HCT116 (cell line): ENCODE results near the gene TBKBP1. TPM values are rescaled to one million over a fixed set of nuclear protein-coding genes. Genes with fewer than 3 reads are reported as not detected.

ENCODE experiments used
- ATAC-seq: fragments of 200-7000 bp; cut with Tn5 transposase; 2 replicates; pipeline ENCODE4 v1.9.1; 2020; ENCODE audit warnings: mild to moderate bottlenecking, moderate library complexity
- BruUV-seq: library from RNA; stranded (reverse); fragments of 400-500 nt; replicated peaks from 2 replicates; lab custom pipeline; 2021; lab: Mats Ljungman, UMichigan
- CTCF ChIA-PET: fragments of 300-600 bp; sonication (Branson Sonifier 250); formaldehyde crosslinking; loops from one replicate; lab custom pipeline; 2021; ENCODE audit warnings: antibody characterized with exemption; lab: Charles Lee
- POLR2A ChIA-PET: fragments of 300-600, 350-600 bp; sonication (Branson Sonifier 250); formaldehyde crosslinking; loops from one replicate; lab custom pipeline; 2021; ENCODE audit warnings: antibody characterized with exemption; lab: Charles Lee
- RAD21 ChIA-PET, 2 experiments: fragments of 300-600 bp; sonication (Branson Sonifier 250); formaldehyde crosslinking; loops; one replicate each; lab custom pipeline; 2023; ENCODE audit warnings: low total read pairs in 2 of 2; ENCODE audit not compliant: uncharacterized antibody in 2 of 2, unreplicated experiment in 2 of 2, low non-redundant PET in 1 of 2; lab: Charles Lee
- DNase-seq: peaks from one replicate; pipeline ENCODE4 v3.0.0-alpha.2; 2010; ENCODE audit warnings: low read depth, low spot score
- H2AFZ ChIP-seq: fragments of 200-600 bp; shearing (Covaris generic), sonication (generic); 2 replicates; pipeline ENCODE4 v1.6.1; 2017; ENCODE audit warnings: low read depth, mixed run types, mixed read lengths, antibody characterized with exemption, low read length; ENCODE audit not compliant: poor library complexity, severe bottlenecking
- H3K27ac ChIP-seq: 2 replicates; pipeline ENCODE4 v1.5.1; 2012; ENCODE audit warnings: low read depth, low read length
- H3K27me3 ChIP-seq: fragments of 200-600 bp; sonication (generic); 2 replicates; pipeline ENCODE4 v1.6.1; 2016; ENCODE audit warnings: mixed run types, low read length, mixed read lengths; ENCODE audit not compliant: insufficient read depth
- H3K36me3 ChIP-seq, 2 experiments: fragments of 200-500 bp in 1 of 2; fragments of 200-600 bp in 1 of 2; sonication (Bioruptor generic) in 1 of 2; sonication (generic) in 1 of 2; 2 replicates each; pipeline versions ENCODE4 v1.5.1 to v1.6.1; 2014 to 2016; ENCODE audit warnings: low read length in 2 of 2, inconsistent platforms in 1 of 2, mixed read lengths in 1 of 2, mixed run types in 1 of 2; ENCODE audit not compliant: insufficient read depth in 2 of 2, control insufficient read depth in 1 of 2
- H3K4me1 ChIP-seq, 2 experiments: fragments of 200-600 bp in 1 of 2; sonication (generic) in 1 of 2; 2 replicates each; pipeline versions ENCODE4 v1.5.1 to v1.6.1; 2012 to 2017; ENCODE audit warnings: low read length in 2 of 2, inconsistent platforms in 1 of 2, mild to moderate bottlenecking in 1 of 2, mixed read lengths in 1 of 2, mixed run types in 1 of 2, moderate library complexity in 1 of 2; ENCODE audit not compliant: insufficient read depth in 2 of 2, control insufficient read depth in 1 of 2
- H3K4me2 ChIP-seq: fragments of 200-600 bp; sonication (generic); 2 replicates; pipeline ENCODE4 v1.6.1; 2017; ENCODE audit warnings: mixed run types, low read length, mixed read lengths
- H3K4me3 ChIP-seq, 2 experiments: fragments of 200-600 bp in 1 of 2; sonication (generic) in 1 of 2; replicated peaks in 1 of 2; 2 replicates each; pipeline ENCODE4 v1.5.1; 2011 to 2016; ENCODE audit warnings: low read length in 2 of 2, control low read depth in 1 of 2, low read depth in 1 of 2, mild to moderate bottlenecking in 1 of 2, mixed read lengths in 1 of 2, mixed run types in 1 of 2
- H3K79me2 ChIP-seq: fragments of 200-600 bp; sonication (generic); 2 replicates; pipeline ENCODE4 v1.6.1; 2017; ENCODE audit warnings: mild to moderate bottlenecking, mixed run types, low read length, moderate library complexity, mixed read lengths; ENCODE audit not compliant: insufficient read depth
- H3K9ac ChIP-seq: fragments of 200-600 bp; sonication (generic); 2 replicates; pipeline ENCODE4 v1.6.1; 2016; ENCODE audit warnings: low read length, mixed read lengths
- H3K9me2 ChIP-seq: fragments of 200-600 bp; sonication (generic), shearing (Covaris generic); 2 replicates; pipeline ENCODE4 v1.6.1; 2017; ENCODE audit warnings: mixed run types, mild to moderate bottlenecking, moderate library complexity; ENCODE audit not compliant: insufficient read depth
- H3K9me3 ChIP-seq, 2 experiments: fragments of 200-500 bp in 1 of 2; fragments of 200-600 bp in 1 of 2; sonication (Bioruptor generic) in 1 of 2; sonication (generic) in 1 of 2; 2 replicates each; pipeline ENCODE4 v1.6.1; 2014 to 2017; ENCODE audit warnings: low read length in 2 of 2, mixed read lengths in 2 of 2, inconsistent platforms in 1 of 2, low read depth in 1 of 2, mild to moderate bottlenecking in 1 of 2, mixed run types in 1 of 2, moderate library complexity in 1 of 2; ENCODE audit not compliant: control insufficient read depth in 1 of 2, insufficient read depth in 1 of 2
- H4K20me1 ChIP-seq: fragments of 200-600 bp; sonication (generic), shearing (Covaris generic); 2 replicates; pipeline ENCODE4 v1.6.1; 2017; ENCODE audit warnings: mixed run types, mild to moderate bottlenecking, moderate library complexity; ENCODE audit not compliant: insufficient read depth
- ATF3 ChIP-seq: IDR thresholded peaks from 2 replicates; pipeline ENCODE4 v1.6.1; 2012
- CEBPB ChIP-seq: IDR thresholded peaks from 2 replicates; pipeline ENCODE4 v1.6.1; 2012; ENCODE audit warnings: low read depth
- EGR1 ChIP-seq: IDR thresholded peaks from 2 replicates; pipeline ENCODE4 v1.6.1; 2012; ENCODE audit warnings: low read depth
- ELF1 ChIP-seq: IDR thresholded peaks from 2 replicates; pipeline ENCODE4 v1.6.1; 2012; ENCODE audit warnings: low read depth, borderline replicate concordance
- EZH2phosphoT487 ChIP-seq: fragments of 200-600 bp; IDR thresholded peaks from 2 replicates; pipeline ENCODE4 v1.6.1; 2018; ENCODE audit warnings: antibody characterized with exemption, borderline replicate concordance
- JUND ChIP-seq: IDR thresholded peaks from 2 replicates; pipeline ENCODE4 v1.6.1; 2012
- POLR2A ChIP-seq: IDR thresholded peaks from 2 replicates; pipeline ENCODE4 v1.7.0; 2011; ENCODE audit warnings: borderline replicate concordance; ENCODE audit not compliant: insufficient read depth, insufficient read length; ENCODE audit errors: extremely low read depth
- POLR2AphosphoS5 ChIP-seq: IDR thresholded peaks from 2 replicates; pipeline ENCODE4 v1.6.1; 2011; ENCODE audit warnings: mild to moderate bottlenecking, low read depth, low read length, moderate library complexity
- RAD21 ChIP-seq: IDR thresholded peaks from 2 replicates; pipeline ENCODE4 v1.6.1; 2012; ENCODE audit warnings: low read depth, mild to moderate bottlenecking
- REST ChIP-seq: IDR thresholded peaks from 2 replicates; pipeline ENCODE4 v1.6.1; 2012; ENCODE audit warnings: low read depth
- SIN3A ChIP-seq: IDR thresholded peaks from 2 replicates; pipeline ENCODE4 v1.6.1; 2012; ENCODE audit warnings: low read depth
- SP1 ChIP-seq: IDR thresholded peaks from 2 replicates; pipeline ENCODE4 v1.6.1; 2012; ENCODE audit warnings: low read depth
- SRF ChIP-seq: IDR thresholded peaks from 2 replicates; pipeline ENCODE4 v1.6.1; 2012; ENCODE audit warnings: low read depth
- TCF7L2 ChIP-seq: IDR thresholded peaks from 2 replicates; pipeline ENCODE4 v1.7.0; 2011; ENCODE audit warnings: borderline replicate concordance, inconsistent platforms; ENCODE audit not compliant: insufficient read depth, insufficient read length; ENCODE audit errors: extremely low read depth
- ZNF274 ChIP-seq: fragments of 200-500 bp; sonication (Bioruptor generic); IDR thresholded peaks from 2 replicates; pipeline ENCODE4 v1.6.1; 2014; ENCODE audit warnings: mild to moderate bottlenecking, low read depth, low read length, inconsistent platforms
- intact Hi-C: fragments of 100-400 bp; cut with micrococcal nuclease; formaldehyde crosslinking; loops from 2 replicates; pipeline ENCODE4 v1.10.0; 2022
- total RNA-seq: library from RNA; stranded (reverse); gene quantifications from one replicate; pipeline ENCODE4 v1.2.1, GENCODE V29; 2021; ENCODE audit not compliant: unreplicated experiment
- TF ChIP-seq, protein P1 (sequence below): IDR thresholded peaks from 2 replicates; pipeline ENCODE4 v1.6.1; 2011; ENCODE audit warnings: mild to moderate bottlenecking, low read length, moderate library complexity; ENCODE audit not compliant: insufficient replicate concordance; ENCODE audit errors: extremely low read depth
- TF ChIP-seq, protein P2 (sequence below), 3 experiments: fragments of 200-600 bp in 1 of 3; sonication (generic) in 1 of 3; IDR thresholded peaks in 2 of 3; conservative IDR thresholded peaks in 1 of 3; 2 replicates each; pipeline ENCODE4 v1.5.1; 2012 to 2017; ENCODE audit warnings: low read depth in 2 of 3, low read length in 2 of 3, antibody characterized with exemption in 1 of 3, borderline replicate concordance in 1 of 3, control low read depth in 1 of 3, mild to moderate bottlenecking in 1 of 3, mixed read lengths in 1 of 3, mixed run types in 1 of 3, moderate library complexity in 1 of 3; ENCODE audit not compliant: insufficient read depth in 1 of 3

TBKBP1 gene
- total RNA-seq, 1 experiment from 2014 or later: 12.4 TPM

DNA sequence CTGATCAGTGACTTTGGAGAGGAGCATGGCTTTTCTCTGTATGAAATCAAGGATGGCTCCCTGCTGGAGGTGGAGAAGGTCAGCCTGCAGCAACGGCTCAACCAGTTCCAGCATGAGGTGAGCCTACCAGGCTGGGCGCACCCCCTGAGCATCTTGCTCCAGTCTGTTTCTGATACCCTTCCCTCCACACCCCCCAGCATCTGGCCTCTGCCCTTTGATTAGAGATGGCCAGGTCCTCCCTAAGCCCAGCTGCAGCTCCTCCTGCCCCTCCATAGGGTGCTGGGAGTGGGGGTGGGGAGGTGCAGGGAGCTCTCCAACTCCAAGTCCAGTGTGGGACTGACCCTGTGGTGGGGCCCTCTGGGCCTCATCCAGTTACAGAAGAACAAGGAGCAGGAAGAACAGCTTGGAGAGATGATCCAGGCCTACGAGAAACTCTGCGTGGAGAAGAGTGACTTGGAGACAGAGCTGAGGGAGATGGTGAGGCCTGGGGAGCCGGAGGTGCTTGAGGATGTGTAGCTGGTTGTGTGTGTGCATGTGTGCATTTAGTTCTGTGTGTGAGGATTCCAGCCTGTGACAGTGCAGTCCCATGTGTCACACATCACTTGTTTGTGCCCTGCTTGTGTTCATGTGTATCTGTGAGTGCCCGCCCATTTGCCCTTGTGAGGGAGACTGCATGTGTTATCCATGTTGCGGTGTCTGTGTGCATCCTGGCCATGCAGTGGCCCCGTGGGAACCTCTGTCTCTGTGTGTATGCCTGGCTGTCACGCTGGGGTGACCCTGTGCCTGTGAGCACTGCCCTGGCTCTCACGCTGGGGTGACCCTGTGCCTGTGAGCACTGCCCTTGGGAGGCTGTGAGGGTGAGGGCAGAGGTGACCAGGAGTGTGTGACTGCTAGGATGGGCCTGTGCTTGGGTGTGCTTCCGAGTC lies 3.0 kb downstream of the TBKBP1 start:
- no peak for ATAC-seq
- H3K9me3 ChIP-seq: no peaks in the 10 kb centered on the region
- H3K36me3 ChIP-seq: no peaks in the 10 kb centered on the region
- H3K79me2 ChIP-seq: no peaks in the 10 kb centered on the region
- H3K4me2 ChIP-seq: no peak overlapping the region
- no TSS peak for BruUV-seq
- RAD21 ChIA-PET: interaction anchor here in 1 of 2 experiments (0.7 kb wide), 1 partner anchor 142 kb away, joined by 4 read pairs; no protein-coding TSS in a partner anchor
- intact Hi-C loops: no loop called here
- TF ChIP-seq REST (no peak), ATF3 (no peak), JUND (no peak), ELF1 (no peak), TCF7L2 (no peak), SP1 (no peak), POLR2A (no peak), RAD21 (no peak), POLR2AphosphoS5 (no peak), CEBPB (no peak), ZNF274 (no peak), SIN3A (no peak), EGR1 (no peak), EZH2phosphoT487 (no peak), SRF (no peak)
- TF ChIP-seq, protein P1, sequence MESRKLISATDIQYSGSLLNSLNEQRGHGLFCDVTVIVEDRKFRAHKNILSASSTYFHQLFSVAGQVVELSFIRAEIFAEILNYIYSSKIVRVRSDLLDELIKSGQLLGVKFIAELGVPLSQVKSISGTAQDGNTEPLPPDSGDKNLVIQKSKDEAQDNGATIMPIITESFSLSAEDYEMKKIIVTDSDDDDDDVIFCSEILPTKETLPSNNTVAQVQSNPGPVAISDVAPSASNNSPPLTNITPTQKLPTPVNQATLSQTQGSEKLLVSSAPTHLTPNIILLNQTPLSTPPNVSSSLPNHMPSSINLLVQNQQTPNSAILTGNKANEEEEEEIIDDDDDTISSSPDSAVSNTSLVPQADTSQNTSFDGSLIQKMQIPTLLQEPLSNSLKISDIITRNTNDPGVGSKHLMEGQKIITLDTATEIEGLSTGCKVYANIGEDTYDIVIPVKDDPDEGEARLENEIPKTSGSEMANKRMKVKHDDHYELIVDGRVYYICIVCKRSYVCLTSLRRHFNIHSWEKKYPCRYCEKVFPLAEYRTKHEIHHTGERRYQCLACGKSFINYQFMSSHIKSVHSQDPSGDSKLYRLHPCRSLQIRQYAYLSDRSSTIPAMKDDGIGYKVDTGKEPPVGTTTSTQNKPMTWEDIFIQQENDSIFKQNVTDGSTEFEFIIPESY: no peak
- TF ChIP-seq, protein P2, sequence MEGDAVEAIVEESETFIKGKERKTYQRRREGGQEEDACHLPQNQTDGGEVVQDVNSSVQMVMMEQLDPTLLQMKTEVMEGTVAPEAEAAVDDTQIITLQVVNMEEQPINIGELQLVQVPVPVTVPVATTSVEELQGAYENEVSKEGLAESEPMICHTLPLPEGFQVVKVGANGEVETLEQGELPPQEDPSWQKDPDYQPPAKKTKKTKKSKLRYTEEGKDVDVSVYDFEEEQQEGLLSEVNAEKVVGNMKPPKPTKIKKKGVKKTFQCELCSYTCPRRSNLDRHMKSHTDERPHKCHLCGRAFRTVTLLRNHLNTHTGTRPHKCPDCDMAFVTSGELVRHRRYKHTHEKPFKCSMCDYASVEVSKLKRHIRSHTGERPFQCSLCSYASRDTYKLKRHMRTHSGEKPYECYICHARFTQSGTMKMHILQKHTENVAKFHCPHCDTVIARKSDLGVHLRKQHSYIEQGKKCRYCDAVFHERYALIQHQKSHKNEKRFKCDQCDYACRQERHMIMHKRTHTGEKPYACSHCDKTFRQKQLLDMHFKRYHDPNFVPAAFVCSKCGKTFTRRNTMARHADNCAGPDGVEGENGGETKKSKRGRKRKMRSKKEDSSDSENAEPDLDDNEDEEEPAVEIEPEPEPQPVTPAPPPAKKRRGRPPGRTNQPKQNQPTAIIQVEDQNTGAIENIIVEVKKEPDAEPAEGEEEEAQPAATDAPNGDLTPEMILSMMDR (IDR thresholded peaks at IDR 0.05 in 2 of 3, conservative IDR thresholded peaks at IDR 0.05 in 1 of 3; ENCODE audit: borderline replicate concordance in 1 of 3, insufficient read depth in 1 of 3, low read depth in 2 of 3, low read length in 2 of 3): no peak
- H2AFZ ChIP-seq: no peak overlapping the region
- no peaks in the 10 kb centered on the region for H3K27me3 ChIP-seq
- H3K9me2 ChIP-seq: no peaks in the 10 kb centered on the region
- H3K9ac ChIP-seq: no peak overlapping the region
- H3K27ac ChIP-seq: no peak overlapping the region
- H4K20me1 ChIP-seq: no peaks in the 10 kb centered on the region
- no peak for DNase-seq
- no peak overlapping the region for H3K4me3 ChIP-seq
- H3K4me1 ChIP-seq: peaks cover 18 to 28% of the 10 kb centered on the region in 2 experiments
- POLR2A ChIA-PET: no interaction called here
- CTCF ChIA-PET: interaction anchor here (1.2 to 1.7 kb wide), 7 partner anchors 9 to 321 kb away, joined by 3 to 13 read pairs (median 6); no protein-coding TSS in a partner anchor
